ENCODE results near the gene ZNF175.

The ZNF175 gene

DNA sequence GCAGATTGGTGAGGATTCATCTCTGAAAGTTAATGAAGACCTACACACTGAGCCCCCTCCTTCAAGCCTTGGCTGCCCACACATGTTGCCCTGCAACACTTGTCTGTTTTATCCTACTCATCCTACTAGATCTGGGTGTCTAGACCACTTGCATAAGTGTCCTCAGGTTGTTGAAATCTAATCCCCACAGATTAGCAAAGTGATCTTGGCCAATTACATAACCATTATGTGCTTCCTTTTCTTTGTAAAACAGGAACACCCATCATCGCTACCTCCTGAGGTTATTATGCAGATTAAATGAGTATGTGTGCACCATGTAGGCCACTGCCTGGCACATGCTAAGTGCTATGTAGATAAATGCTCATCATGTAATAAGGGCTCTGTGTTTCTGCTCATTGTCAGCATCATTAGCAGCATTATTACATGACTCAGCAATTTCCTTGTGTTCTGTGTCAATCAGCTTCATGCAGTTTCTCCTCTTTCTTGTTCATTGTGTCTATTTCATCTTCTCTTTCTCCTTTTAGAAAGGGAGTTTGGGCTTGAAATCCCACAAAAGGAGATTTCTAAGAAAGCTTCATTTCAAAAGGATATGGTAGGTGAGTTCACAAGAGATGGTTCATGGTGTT is 15.1 kb downstream of the ZNF175 start:
- in situ Hi-C loops (cut with MboI; ENCODE audit: low pct_unique_long_range_greater_than_20kb, low sequenced_read_pairs), result no loop called here
- peak; percentile 25 for DNase-seq

DNA sequence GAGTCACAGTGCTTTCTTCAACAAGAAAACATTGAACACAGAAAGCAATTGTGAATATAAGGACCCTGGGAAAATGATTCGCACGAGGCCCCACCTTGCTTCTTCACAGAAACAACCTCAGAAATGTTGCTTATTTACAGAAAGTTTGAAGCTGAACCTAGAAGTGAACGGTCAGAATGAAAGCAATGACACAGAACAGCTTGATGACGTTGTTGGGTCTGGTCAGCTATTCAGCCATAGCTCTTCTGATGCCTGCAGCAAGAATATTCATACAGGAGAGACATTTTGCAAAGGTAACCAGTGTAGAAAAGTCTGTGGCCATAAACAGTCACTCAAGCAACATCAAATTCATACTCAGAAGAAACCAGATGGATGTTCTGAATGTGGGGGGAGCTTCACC is 15.7 kb downstream of the ZNF175 start:
- DNase-seq, result no peak
- in situ Hi-C loops (cut with MboI; ENCODE audit: low pct_unique_long_range_greater_than_20kb, low sequenced_read_pairs), result no loop called here

DNA sequence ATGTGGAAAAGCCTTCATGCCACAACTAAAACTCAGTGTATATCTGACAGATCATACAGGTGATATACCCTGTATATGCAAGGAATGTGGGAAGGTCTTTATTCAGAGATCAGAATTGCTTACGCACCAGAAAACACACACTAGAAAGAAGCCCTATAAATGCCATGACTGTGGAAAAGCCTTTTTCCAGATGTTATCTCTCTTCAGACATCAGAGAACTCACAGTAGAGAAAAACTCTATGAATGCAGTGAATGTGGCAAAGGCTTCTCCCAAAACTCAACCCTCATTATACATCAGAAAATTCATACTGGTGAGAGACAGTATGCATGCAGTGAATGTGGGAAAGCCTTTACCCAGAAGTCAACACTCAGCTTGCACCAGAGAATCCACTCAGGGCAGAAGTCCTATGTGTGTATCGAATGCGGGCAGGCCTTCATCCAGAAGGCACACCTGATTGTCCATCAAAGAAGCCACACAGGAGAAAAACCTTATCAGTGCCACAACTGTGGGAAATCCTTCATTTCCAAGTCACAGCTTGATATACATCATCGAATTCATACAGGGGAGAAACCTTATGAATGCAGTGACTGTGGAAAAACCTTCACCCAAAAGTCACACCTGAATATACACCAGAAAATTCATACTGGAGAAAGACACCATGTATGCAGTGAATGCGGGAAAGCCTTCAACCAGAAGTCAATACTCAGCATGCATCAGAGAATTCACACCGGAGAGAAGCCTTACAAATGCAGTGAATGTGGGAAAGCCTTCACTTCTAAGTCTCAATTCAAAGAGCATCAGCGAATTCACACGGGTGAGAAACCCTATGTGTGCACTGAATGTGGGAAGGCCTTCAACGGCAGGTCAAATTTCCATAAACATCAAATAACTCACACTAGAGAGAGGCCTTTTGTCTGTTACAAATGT is 16.4 kb downstream of the ZNF175 start:
- no peak for DNase-seq
- in situ Hi-C loops (cut with MboI; ENCODE audit: low pct_unique_long_range_greater_than_20kb, low sequenced_read_pairs), result no loop called here

DNA sequence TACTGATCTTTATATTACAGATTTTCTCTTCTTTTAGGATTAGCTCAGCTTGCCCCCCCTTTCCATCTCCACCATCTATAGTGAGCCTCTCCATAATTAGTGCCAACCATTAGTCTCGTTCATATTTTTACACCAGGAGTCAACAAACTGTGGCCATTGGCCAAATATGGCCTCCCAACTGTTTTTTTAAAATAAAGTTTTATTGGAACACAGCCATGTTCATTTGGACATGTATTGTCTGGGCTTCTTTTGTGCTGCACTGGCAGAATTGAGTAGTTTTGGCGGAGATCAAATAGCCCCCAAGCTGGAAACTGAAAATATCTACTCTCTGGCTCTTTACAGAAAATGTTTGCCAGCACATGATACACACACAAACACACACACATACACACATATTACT is 18.4 kb downstream of the ZNF175 start:
- no peak for DNase-seq
- in situ Hi-C loops (cut with MboI; ENCODE audit: low pct_unique_long_range_greater_than_20kb, low sequenced_read_pairs), result no loop called here

DNA sequence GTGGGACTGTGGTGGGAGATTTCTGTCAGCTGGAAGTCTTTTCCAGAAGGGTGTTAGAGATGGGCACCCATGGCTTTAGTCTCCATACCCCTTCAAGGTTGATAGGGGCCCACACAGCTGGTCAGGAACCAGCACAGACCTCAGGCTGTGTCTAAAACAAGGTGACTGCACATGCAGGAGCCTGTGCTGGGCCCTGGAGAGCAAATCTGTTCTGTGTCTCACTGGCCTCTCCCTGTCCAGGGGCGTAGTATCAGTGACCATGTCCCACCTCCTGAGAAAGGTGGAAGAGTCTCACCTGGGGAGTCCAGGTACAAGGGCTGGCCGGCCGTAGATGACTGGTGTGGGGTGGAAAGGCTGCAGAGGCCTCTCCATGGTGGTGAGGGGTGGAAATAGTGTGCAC is 19.4 kb downstream of the ZNF175 start:
- DNase-seq, result no peak
- in situ Hi-C loops (cut with MboI; ENCODE audit: low pct_unique_long_range_greater_than_20kb, low sequenced_read_pairs), result no loop called here

DNA sequence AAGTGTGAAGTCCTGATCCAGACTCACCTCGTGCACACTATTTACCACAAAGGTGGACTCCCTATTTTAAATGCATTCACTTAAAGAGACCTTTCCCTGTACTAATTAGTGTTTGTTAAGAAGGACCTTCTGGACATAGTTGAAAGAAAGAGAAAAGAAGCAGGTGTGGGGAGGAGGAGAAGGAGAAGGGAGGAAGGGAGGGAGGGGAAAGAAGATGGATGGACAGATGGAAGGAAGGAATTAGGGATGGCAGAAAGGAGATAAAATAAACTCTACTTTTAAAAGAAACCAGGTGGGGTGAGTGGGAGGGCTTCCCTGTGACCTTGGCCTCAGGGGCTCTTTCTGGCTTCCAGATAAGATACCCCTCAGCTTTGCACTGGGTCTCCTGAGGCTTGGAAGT is 21.4 kb downstream of the ZNF175 start:
- in situ Hi-C loops (cut with MboI; ENCODE audit: low pct_unique_long_range_greater_than_20kb, low sequenced_read_pairs), result no loop called here
- no peak for DNase-seq

DNA sequence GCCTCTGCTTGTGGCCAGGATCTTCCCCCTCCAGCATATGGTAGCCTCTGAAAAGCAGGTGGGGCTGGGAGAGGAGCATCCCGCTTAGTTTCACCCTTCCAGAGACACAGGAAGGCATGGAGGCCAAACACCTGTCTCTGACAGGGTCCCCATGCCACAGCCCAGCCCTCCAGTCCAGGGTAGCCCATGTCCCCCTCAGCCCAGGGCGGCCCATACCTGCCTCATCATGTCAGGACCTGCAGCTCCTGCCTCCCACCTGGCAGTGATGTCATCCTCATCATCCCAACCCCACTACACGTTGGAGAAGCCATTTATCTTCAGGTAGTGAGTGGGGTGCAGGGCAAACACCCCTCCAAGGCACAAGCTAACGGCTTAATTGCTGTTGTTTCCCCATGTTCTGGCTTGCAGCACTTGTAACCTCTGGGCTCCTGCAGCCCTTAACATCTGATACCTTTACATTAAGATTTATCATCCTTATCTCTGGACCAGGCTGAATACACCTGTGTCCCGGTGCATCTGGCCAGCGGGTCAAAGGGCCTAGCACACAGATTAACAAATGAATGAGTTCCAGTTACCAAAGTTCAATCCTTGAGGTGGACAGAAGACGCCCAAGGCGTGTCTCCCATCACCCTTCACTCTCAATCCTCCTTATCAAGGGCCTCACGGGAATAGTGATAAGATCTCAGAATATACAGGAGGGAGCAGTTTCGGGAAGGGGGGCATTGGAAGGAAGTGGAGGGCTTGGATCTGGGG is 22.2 kb downstream of the ZNF175 start:
- in situ Hi-C loops (cut with MboI; ENCODE audit: low pct_unique_long_range_greater_than_20kb, low sequenced_read_pairs), result no loop called here
- DNase-seq, result no peak

DNA sequence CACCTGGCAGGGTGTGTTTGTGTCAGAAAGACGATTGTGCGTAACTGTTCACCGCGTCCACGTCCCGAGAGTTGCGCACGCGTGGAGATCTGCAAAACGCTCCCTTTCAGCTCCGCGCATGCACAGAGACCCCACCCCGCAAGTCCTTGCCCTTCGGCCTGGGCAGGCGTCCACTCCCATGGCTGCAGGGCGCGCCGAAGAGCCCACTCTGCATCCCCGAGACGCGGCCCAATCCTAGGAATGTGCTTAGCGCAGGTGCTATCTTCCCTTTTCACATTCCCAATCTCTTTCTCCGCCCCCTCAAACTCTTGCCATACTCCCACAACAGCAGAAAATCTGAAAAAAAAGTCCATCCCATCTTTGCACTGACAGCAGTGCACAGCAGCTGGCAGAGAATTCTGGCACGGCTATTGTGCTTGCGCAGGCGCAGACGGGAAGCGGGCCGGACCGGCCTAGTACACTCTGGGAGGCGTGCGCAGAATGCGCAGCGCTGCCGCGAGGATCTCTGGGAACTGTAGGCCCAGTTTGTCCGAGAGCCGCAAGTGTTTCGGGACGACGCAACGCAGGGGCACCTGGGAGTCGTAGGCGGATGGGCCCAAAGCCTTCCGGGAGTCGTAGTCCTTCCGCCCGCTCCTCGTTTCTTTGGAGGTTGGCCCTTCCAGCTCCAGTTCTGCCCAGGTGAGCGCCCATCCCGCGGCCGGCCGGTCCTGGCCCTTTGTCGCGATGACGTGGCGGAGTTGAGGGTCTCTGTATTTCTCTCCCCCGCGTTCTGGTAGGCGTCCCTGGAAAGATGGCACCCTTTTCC is 23.1 kb downstream of the ZNF175 start:
- in situ Hi-C loops (cut with MboI; ENCODE audit: low pct_unique_long_range_greater_than_20kb, low sequenced_read_pairs), result no loop called here
- DNase-seq, result peak; percentile 94

DNA sequence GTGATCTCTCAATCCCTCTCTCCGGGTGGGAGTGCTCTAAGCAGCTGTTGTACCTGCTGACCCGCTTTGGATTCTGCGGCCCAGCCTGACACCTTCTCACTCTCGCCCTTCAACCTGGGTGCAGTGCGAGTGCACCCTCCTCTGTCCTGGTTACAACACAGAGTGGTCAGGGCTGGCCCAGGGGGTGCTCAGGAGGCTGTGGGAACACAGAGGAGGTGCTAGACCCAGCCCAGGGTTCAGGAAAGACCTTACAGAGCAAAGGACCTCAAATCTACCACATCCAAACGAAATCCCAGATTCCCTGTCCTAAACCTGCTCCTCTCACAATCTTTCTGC is 23.7 kb downstream of the ZNF175 start:
- DNase-seq, result no peak
- in situ Hi-C loops (cut with MboI; ENCODE audit: low pct_unique_long_range_greater_than_20kb, low sequenced_read_pairs), result no loop called here

DNA sequence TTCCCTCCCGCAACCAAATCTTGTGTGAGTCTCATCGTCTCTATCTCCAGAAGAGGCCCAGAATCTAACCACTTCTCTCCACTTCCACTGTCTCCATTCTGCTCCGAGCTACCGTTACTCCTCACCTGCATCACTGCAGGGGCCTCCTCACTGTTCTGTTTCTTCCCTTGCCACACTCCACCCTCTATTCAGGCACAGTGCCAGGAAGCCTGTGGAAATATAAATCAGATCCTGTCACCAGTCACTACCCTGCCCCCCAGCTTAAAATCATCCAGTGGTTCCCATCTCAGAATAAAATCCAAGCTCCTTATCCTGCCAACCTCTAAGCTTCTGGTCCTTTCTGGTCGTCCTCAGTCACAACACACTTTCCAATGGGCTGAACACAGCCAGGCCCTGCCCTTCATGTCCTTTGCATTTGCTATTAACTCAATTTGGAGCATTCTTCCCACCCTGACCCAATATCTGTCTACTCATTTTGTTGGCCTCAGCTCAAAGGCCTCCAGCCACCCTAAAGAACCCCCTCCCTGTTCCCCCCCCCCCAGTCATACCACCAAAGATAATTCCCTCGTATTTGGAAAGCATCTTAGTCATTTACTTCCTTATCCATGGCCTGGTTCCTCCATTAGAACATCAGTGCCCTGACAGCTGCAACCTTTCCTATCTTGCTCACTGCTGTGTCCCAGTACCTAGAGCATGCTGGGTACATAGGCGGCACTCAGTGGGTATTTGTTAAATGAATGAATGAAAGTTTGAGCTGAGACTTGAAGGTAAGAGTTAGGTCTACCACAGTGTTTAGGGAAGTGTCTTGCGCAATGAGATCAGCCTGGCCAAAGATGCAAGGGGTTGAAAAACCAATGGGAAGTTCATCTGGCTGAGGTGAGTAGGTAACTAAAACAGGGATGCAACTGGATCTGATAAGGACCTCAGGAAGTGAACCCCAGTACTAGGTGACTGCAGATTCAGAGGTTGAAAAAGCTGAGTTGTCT is 24.4 kb downstream of the ZNF175 start:
- peak; percentile 49 for DNase-seq
- in situ Hi-C loops (cut with MboI; ENCODE audit: low pct_unique_long_range_greater_than_20kb, low sequenced_read_pairs), result no loop called here

DNA sequence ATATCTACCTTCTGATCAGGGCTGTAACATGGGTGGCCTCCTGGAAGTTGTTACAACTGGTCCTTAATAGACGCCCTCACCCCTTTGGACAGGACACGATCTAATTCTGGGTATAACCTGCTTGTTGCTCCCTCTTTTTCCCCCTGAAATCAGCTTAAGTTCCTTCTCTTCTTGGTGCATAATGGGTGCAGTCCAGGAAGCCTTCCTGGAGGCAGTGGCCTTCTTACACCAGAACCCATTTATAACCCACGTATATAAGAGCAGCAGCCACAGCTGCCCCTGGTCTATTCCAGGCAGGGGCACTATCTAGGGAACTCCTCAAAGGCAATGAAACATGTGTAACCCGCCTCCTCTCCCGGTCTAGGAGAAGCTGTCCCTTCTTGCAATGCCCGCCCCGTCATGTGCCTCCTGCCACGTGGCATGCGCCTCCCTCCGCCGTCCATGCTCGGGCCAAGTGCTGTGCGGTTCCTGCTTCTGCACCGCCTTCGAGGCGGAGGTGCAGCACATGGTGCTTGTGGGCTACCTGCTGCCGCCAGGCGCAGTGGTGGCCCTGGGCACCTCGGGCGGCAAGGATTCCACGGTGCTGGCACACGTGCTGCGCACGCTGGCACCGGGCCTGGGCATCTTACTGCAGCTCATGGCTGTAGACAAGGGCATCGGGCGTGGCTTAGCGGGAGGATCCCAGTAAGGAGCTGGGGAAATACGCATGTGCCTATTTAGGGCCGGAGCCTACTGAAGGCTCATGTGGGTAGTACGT is 27.3 kb downstream of the ZNF175 start:
- DNase-seq, result no peak
- in situ Hi-C loops (cut with MboI; ENCODE audit: low pct_unique_long_range_greater_than_20kb, low sequenced_read_pairs), result no loop called here

DNA sequence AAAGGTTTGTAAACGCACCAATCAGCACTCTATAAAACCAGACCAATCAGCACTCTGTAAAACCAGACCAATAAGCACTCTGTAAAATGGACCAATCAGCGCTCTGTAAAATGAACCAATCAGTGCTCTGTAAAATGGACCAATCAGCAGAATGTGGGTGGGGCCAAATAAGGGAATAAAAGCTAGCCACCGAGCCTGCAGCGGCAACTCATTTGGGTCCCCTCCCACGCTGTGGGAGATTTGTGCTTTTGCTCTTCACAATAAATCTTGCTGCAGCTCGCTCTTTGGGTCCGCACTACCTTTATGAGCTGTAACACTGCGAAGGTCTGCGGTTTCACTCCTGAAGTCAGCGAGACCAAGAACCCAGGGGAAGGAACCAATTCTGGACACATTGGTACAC is 28.0 kb downstream of the ZNF175 start:
- in situ Hi-C loops (cut with MboI; ENCODE audit: low pct_unique_long_range_greater_than_20kb, low sequenced_read_pairs), result no loop called here

DNA sequence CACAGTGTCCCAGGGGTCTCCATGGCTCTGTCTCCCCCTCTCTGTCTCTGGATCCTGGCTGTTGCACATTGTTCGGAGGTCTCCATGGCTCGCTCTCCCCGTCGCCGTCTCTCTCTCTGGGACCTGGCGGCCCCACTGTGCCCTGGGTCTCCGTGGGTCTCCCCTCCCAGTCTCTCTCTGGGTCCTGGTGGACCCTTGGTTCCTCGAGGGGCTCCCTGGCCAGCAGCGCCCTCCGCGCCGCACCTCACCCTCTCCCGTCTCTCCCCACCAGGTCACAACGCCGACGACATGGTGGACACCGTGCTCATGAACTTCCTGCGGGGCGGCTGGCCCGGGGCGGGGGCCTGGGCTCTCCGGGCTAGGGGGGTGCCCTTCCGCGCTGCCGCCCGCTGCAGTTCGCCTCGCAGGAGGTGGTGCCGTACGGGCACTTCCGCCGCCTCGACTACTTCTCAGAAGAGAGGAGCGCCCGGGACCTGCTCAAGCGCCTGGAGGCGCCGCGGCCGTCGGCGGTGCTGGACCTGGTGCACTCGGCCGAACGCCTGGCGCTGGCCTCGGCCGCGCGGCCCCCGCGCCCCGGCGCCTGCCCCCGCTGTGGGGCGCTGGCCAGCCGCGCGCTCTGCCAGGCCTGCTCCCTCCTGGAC is 30.0 kb downstream of the ZNF175 start:
- in situ Hi-C loops (cut with MboI; ENCODE audit: low pct_unique_long_range_greater_than_20kb, low sequenced_read_pairs), result no loop called here
- no peak for DNase-seq

More for the DNA sequence above, 28.0 kb downstream of the ZNF175 start:
- no peak for DNase-seq

DNA sequence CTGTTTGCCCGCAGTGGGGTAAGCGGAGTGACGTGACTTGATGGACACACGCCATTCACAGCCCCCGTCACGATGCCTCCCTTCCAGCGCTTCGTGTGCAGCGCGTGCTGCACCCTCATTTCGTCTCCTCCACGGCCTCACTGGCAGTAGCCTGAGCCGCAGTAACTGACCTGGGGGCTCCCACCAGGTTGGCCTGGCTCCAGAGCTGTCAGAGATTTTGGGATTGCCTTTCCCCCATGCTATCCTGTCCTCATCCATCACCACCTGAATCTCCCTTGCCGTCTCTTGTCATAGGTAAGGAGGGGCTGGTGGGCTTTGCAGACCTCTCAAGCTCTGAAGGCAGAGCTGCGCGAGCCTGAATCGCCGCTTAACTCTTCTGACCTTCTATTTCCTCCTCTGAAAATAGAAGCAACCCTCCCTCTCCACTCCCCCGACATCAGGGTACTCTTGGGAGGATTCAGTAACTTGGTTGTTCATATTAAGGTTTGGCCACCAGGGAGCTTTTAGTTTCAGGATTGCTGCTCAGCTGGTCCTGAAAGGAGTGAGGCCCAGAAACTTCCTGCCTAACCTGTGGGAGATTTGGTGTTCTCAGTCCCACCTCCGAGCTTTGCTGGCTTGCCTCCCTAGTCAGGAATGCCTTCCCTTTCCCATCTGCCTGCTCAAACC is 31.2 kb downstream of the ZNF175 start:
- no peak for DNase-seq
- in situ Hi-C loops (cut with MboI; ENCODE audit: low pct_unique_long_range_greater_than_20kb, low sequenced_read_pairs), result no loop called here

DNA sequence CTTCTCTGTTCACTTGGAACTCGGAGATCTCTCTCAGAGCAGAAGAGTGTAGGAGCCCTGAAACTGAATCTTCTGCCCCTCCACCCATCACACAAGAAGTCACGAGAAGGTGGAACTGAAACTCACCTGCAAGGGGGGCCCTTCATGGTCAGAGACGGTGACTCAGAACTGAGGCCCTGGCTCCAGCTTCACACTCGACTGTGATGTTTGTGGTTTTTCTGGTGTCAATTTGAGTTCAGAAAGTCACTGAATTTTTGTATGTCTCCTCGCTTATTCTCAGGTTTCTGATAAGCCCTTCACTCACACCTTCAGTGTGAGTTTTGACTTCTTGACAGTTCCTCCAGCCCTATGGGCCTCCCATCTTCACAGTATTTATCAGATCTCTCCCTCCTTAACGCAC is 36.0 kb downstream of the ZNF175 start:
- in situ Hi-C loops (cut with MboI; ENCODE audit: low pct_unique_long_range_greater_than_20kb, low sequenced_read_pairs), result no loop called here
- no peak for DNase-seq

DNA sequence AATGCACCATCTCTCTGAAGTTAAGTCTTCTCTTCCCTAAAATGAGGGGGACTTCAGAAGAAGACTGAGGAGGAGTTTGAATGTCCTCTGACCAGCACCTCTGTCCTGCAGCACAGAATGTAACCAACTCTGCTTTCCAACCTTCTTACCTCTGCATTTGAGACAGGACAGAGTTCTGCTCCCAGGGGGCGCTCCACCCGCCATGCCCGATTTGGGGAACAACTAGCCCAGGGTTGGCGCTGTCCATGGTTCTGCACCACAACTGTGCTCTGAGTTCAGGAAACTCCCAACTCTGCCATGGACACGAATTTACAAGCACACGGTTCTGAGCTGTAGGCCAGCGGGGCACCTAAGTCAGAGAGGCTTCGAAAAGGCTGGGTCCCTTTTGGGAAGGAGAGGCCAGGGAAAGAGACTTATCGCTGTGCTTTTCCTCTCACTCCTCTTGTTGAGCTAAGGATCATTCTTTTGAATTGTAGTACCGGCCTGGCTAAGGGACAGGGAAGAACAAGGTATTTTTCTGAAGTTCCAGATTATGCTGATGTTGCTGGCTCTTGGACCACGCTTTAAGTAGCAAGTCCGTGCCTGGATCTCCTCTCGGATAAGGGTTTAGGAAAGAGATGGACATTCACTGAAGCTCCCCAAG is 37.0 kb downstream of the ZNF175 start:
- in situ Hi-C loops (cut with MboI; ENCODE audit: low pct_unique_long_range_greater_than_20kb, low sequenced_read_pairs), result no loop called here

More for the DNA sequence above, 37.0 kb downstream of the ZNF175 start:
- peak; percentile 86 for DNase-seq

Measured in KBM-7 (cell line).